Muscle of arm (tissue), 12 donors: ENCODE measurements around the gene NR6A1. TPM values are rescaled to one million over a fixed set of nuclear protein-coding genes. Genes with fewer than 3 reads are reported as not detected.

ENCODE experiments used
- DNase-seq: peaks from one replicate; pipeline ENCODE4 v3.0.0-alpha.2; 2013
- polyA plus RNA-seq, 12 donors: library from polyadenylated mRNA; unstranded; fragments of 120-200 nt; gene quantifications; one replicate each; pipeline ENCODE4 v1.2.1, GENCODE V29; 2013; ENCODE audit not compliant: insufficient read length in 12 of 12

The NR6A1 gene
- polyA plus RNA-seq, 12 donors = 0.62 to 2.4 (median 1.1) TPM; not detected in 1

- no peak for DNase-seq
These were observed 279.8 kb downstream of the NR6A1 start for GRCh38 chr9:124491049-124491975.

- no peak for DNase-seq
These were observed 281.1 kb downstream of the NR6A1 start for GRCh38 chr9:124490004-124490403.

- DNase-seq = no peak
These were observed 281.9 kb downstream of the NR6A1 start for GRCh38 chr9:124489222-124489621.

GRCh38 chr9:124488641-124489210 is 282.4 kb downstream of the NR6A1 start:
- no peak for DNase-seq

GRCh38 chr9:124487260-124488182 is 283.6 kb downstream of the NR6A1 start:
- no peak for DNase-seq

GRCh38 chr9:124486778-124487259 is 284.3 kb downstream of the NR6A1 start:
- no peak for DNase-seq

- DNase-seq = no peak
These were observed 285.2 kb downstream of the NR6A1 start for GRCh38 chr9:124485936-124486335.

- no peak for DNase-seq
These were observed 285.9 kb downstream of the NR6A1 start for GRCh38 chr9:124485201-124485600.

- no peak for DNase-seq
These were observed 287.6 kb downstream of the NR6A1 start for GRCh38 chr9:124483481-124483880.

GRCh38 chr9:124482431-124483031 is 288.6 kb downstream of the NR6A1 start:
- DNase-seq = no peak

- DNase-seq = no peak
These were observed 290.0 kb downstream of the NR6A1 start for GRCh38 chr9:124481115-124481514.

- no peak for DNase-seq
These were observed 290.5 kb downstream of the NR6A1 start for GRCh38 chr9:124480621-124480981.

GRCh38 chr9:124479947-124480620 is 291.0 kb downstream of the NR6A1 start:
- DNase-seq = no peak

- DNase-seq = no peak
These were observed 291.7 kb downstream of the NR6A1 start for GRCh38 chr9:124479371-124479770.

GRCh38 chr9:124478354-124478753 is 292.8 kb downstream of the NR6A1 start:
- no peak for DNase-seq

GRCh38 chr9:124477648-124478285 is 293.3 kb downstream of the NR6A1 start:
- no peak for DNase-seq

- DNase-seq = no peak
These were observed 293.9 kb downstream of the NR6A1 start for GRCh38 chr9:124477211-124477647.

GRCh38 chr9:124475868-124476690 is 295.0 kb downstream of the NR6A1 start:
- no peak for DNase-seq

GRCh38 chr9:124475158-124475867 is 295.8 kb downstream of the NR6A1 start:
- DNase-seq = no peak
